K562 (cell line): ENCODE data around the gene PLXDC2. TPM values are rescaled to one million over a fixed set of nuclear protein-coding genes. Genes with fewer than 3 reads are reported as not detected.

Experiments used
- ATAC-seq: fragments of 200-7000 bp; cut with Tn5 transposase; 3 replicates; pipeline ENCODE4 v1.9.1; 2020; ENCODE audit warnings: moderate library complexity
- BruUV-seq: library from RNA; stranded (reverse); fragments of 400-500 nt; replicated peaks from 2 replicates; lab custom pipeline; 2021; lab: Mats Ljungman, UMichigan
- CTCF ChIA-PET: fragments of 300-600 bp; formaldehyde crosslinking; extraction: SDS; loops from one replicate; lab custom pipeline; 2021; ENCODE audit warnings: low intra/inter-chr PET ratio; lab: Yijun Ruan, JAX
- POLR2A ChIA-PET: fragments of 300-600, 350-650 bp; sonication (Branson Sonifier 250); formaldehyde crosslinking; extraction: SDS; loops from one replicate; lab custom pipeline; 2021; ENCODE audit warnings: antibody characterized with exemption, inconsistent platforms; lab: Yijun Ruan, JAX
- DNase-seq, 4 experiments: peaks; one replicate each; pipeline versions ENCODE4 v3.0.0 to v3.0.0-alpha.2; 2011 to 2018; ENCODE audit warnings: low spot score in 3 of 4, mixed read lengths in 3 of 4; ENCODE audit errors: extremely low read depth in 1 of 4
- FAIRE-seq: peaks from 2 replicates; lab custom pipeline; 2011; peaks lifted over from hg19 to GRCh38; lab: Jason Lieb, UNC
- H2AFZ ChIP-seq: 2 replicates; pipeline ENCODE4 v1.6.0; 2011; ENCODE audit warnings: low read depth, low read length, control low read depth, inconsistent platforms
- H3K27ac ChIP-seq: fragments of 200-600 bp; 3 replicates; pipeline ENCODE4 v1.8.0; 2011; ENCODE audit warnings: low read depth, mild to moderate bottlenecking, control low read depth, inconsistent platforms, low read length, moderate library complexity, mixed read lengths; ENCODE audit errors: extremely low read depth
- H3K27me3 ChIP-seq, 2 experiments: fragments of 300-600 bp in 1 of 2; 2 replicates in 1 of 2; 3 replicates in 1 of 2; pipeline versions ENCODE4 v1.6.0 to v1.8.0; 2011; ENCODE audit warnings: inconsistent platforms in 2 of 2, low read length in 2 of 2, mild to moderate bottlenecking in 1 of 2, mixed read lengths in 1 of 2, moderate library complexity in 1 of 2; ENCODE audit not compliant: control insufficient read depth in 2 of 2, insufficient read depth in 2 of 2
- H3K36me3 ChIP-seq: fragments of 300-600 bp; 3 replicates; pipeline ENCODE4 v1.8.0; 2011; ENCODE audit warnings: mild to moderate bottlenecking, low read length, inconsistent platforms; ENCODE audit not compliant: control insufficient read depth, insufficient read depth
- H3K4me1 ChIP-seq, 2 experiments: fragments of 200-600 bp in 1 of 2; replicated peaks in 1 of 2; 2 replicates in 1 of 2; 3 replicates in 1 of 2; pipeline versions ENCODE4 v1.5.1 to v1.8.0; 2011; ENCODE audit warnings: inconsistent platforms in 2 of 2, low read length in 2 of 2, mild to moderate bottlenecking in 1 of 2, mixed read lengths in 1 of 2, moderate library complexity in 1 of 2; ENCODE audit not compliant: control insufficient read depth in 2 of 2, insufficient read depth in 2 of 2
- H3K4me2 ChIP-seq: 2 replicates; pipeline ENCODE4 v1.6.1; 2011; ENCODE audit warnings: low read length, control low read depth, inconsistent platforms, mixed read lengths; ENCODE audit not compliant: insufficient read depth
- H3K4me3 ChIP-seq: fragments of 200-600 bp; sonication (generic), shearing (Covaris generic); 2 replicates; pipeline ENCODE4 v1.5.1; 2016; ENCODE audit warnings: control low read depth, inconsistent platforms
- H3K79me2 ChIP-seq: fragments of 200-600 bp; 3 replicates; pipeline ENCODE4 v1.8.0; 2011; ENCODE audit warnings: low read length, inconsistent platforms; ENCODE audit not compliant: control insufficient read depth, insufficient read depth
- H3K9ac ChIP-seq, 2 experiments: 2 replicates each; pipeline versions ENCODE4 v1.6.0 to v1.6.1; 2011; ENCODE audit warnings: low read depth in 2 of 2, low read length in 2 of 2, control low read depth in 1 of 2, inconsistent platforms in 1 of 2, mild to moderate bottlenecking in 1 of 2, mixed read lengths in 1 of 2; ENCODE audit not compliant: insufficient read depth in 1 of 2
- H3K9me1 ChIP-seq: one replicate; pipeline ENCODE4 v1.6.0; 2011; ENCODE audit warnings: inconsistent platforms, mild to moderate bottlenecking, low read length, moderate library complexity; ENCODE audit not compliant: control insufficient read depth, insufficient read depth
- H3K9me3 ChIP-seq: replicated peaks from 2 replicates; pipeline ENCODE4 v1.5.1; 2011; ENCODE audit warnings: low read depth, low read length, inconsistent platforms; ENCODE audit not compliant: control insufficient read depth, insufficient read depth
- H4K20me1 ChIP-seq: replicated peaks from 2 replicates; pipeline ENCODE4 v1.6.1; 2011; ENCODE audit warnings: low read length, inconsistent platforms, mixed read lengths; ENCODE audit not compliant: control insufficient read depth, insufficient read depth
- CTCFL ChIP-seq: IDR thresholded peaks from 2 replicates; pipeline ENCODE4 v1.6.1; 2011; ENCODE audit warnings: borderline replicate concordance, low read depth, mild to moderate bottlenecking, moderate library complexity, low read length; ENCODE audit not compliant: insufficient read depth, poor library complexity, severe bottlenecking
- E2F8 ChIP-seq: fragments of 450-650 bp; IDR thresholded peaks from 2 replicates; pipeline ENCODE4 v1.7.1; 2018; ENCODE audit warnings: mild to moderate bottlenecking, low read depth; ENCODE audit not compliant: partially characterized antibody
- L3MBTL2 ChIP-seq: fragments of 450-650 bp; IDR thresholded peaks from 2 replicates; pipeline ENCODE4 v1.6.1; 2016; ENCODE audit warnings: mild to moderate bottlenecking, moderate library complexity
- NCOR1 ChIP-seq: fragments of 450-650 bp; IDR thresholded peaks from 2 replicates; pipeline ENCODE4 v1.6.1; 2016; ENCODE audit warnings: mild to moderate bottlenecking, moderate library complexity
- PHF8 ChIP-seq: fragments of 200-600 bp; sonication (generic); IDR thresholded peaks from 2 replicates; pipeline ENCODE4 v1.6.1; 2012; ENCODE audit warnings: mixed run types, mild to moderate bottlenecking, inconsistent platforms, low read length, moderate library complexity, borderline replicate concordance
- RBBP5 ChIP-seq: fragments of 200-600 bp; sonication (generic); IDR thresholded peaks from 2 replicates; pipeline ENCODE4 v1.6.1; 2012; ENCODE audit warnings: borderline replicate concordance, mild to moderate bottlenecking, low read length, control low read depth, inconsistent platforms; ENCODE audit not compliant: insufficient read depth, poor library complexity, severe bottlenecking
- SMARCE1 ChIP-seq: fragments of 450-650 bp; IDR thresholded peaks from 2 replicates; pipeline ENCODE4 v1.7.1; 2016; ENCODE audit warnings: mild to moderate bottlenecking
- SREBF2 ChIP-seq: sonication (generic); formaldehyde crosslinking; IDR thresholded peaks from 2 replicates; pipeline ENCODE4 v1.4.0; 2020; ENCODE audit warnings: mild to moderate bottlenecking, missing genetic modification reagents
- TCFL5 ChIP-seq: fragments of 250-450 bp; sonication (Bioruptor Pico); conservative IDR thresholded peaks from 2 replicates; pipeline ENCODE4 v1.6.1; 2021; ENCODE audit warnings: mild to moderate bottlenecking, moderate library complexity, matching md5 sums
- ZNF239 ChIP-seq: fragments of 250-450 bp; sonication (Bioruptor Pico); IDR thresholded peaks from 2 replicates; pipeline ENCODE4 v1.4.0; 2020; ENCODE audit warnings: mild to moderate bottlenecking
- ZNF253 ChIP-seq: fragments of 250-450 bp; sonication (Bioruptor Pico); conservative IDR thresholded peaks from 2 replicates; pipeline ENCODE4 v1.6.1; 2021; ENCODE audit warnings: mild to moderate bottlenecking
- ZNF436 ChIP-seq: fragments of 250-450, 450-650 bp; sonication (Bioruptor Pico); formaldehyde crosslinking; IDR thresholded peaks from 2 replicates; pipeline ENCODE4 v1.7.0; 2020; ENCODE audit warnings: mild to moderate bottlenecking
- WGBS: fragments of 100-300 bp; shearing (Covaris generic); methylation state at CpG from one replicate; pipeline ENCODE4 v1.1.6; 2016; ENCODE audit warnings: low coverage, mixed read lengths; ENCODE audit not compliant: insufficient coverage; ENCODE audit errors: missing lambda C conversion rate; 5-methylcytosine and 5-hydroxymethylcytosine counted together
- in situ Hi-C: fragments of 300-500 bp; cut with MboI; formaldehyde crosslinking; loops from 4 replicates; pipeline ENCODE4 v1.15.0; 2018; ENCODE audit warnings: inconsistent platforms, mixed read lengths
- intact Hi-C: fragments of 100-400 bp; cut with micrococcal nuclease; formaldehyde crosslinking; loops from 2 replicates; pipeline ENCODE4 v1.14.2; 2022
- polyA plus RNA-seq, 8 experiments: library from polyadenylated mRNA; depleted of rRNA in 4 of 8; stranded (reverse) in 5 of 8; unstranded in 3 of 8; fragments of >200 nt; fragmentation: Nextera tagmentation in 2 of 8; fragmentation: Illumina TruSeq in 1 of 8; extraction: Ambion mirVana in 2 of 8; extraction: Trizol in 1 of 8; gene quantifications; 2 replicates each; pipeline versions ENCODE4 v1.2.1 to v1.2.3, GENCODE V29; 2011 to 2014; ENCODE audit warnings: inconsistent platforms in 1 of 8, missing spikeins in 1 of 8
- total RNA-seq, 7 experiments: library from RNA; depleted of rRNA in 6 of 7; stranded (reverse); fragments of >200 nt in 6 of 7; fragmentation: Illumina TruSeq in 2 of 7; extraction: Trizol in 2 of 7; gene quantifications; 2 replicates each; pipeline versions ENCODE4 v1.2.1 to v1.2.3, GENCODE V29; 2011 to 2021; ENCODE audit warnings: low replicate concordance in 1 of 7
- TF ChIP-seq, protein P1 (sequence below): sonication (generic); formaldehyde crosslinking; IDR thresholded peaks from 2 replicates; pipeline ENCODE4 v1.8.0; 2023; ENCODE audit warnings: mild to moderate bottlenecking, missing genetic modification reagents

PLXDC2 gene
- total and polyA plus RNA-seq, 9 of the 15 experiments (the other 6 are each of a cell fraction or from before 2014, with no cell fraction given): 0.01 to 0.33 (median 0.10) TPM; not detected in 3

DNA sequence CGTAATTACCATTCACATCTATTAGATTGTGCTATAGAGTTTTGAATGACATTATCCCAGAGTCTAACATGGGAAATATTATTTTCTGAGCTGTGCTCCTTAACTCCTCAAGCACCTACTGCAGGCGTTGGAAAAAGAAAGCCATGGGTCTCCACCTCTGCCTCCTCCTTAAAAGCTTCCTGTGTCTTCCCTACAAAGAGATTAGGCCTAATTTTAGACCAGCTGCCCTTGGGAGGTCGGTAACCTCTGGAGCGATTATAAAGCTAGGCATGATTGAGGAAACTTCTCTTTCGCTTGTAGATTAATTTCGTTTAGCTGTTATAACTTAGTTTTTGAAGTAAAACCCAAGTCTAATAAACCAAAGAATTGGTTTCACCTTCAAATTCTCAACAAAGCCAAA lies 75.2 kb downstream of the PLXDC2 start:
- Histone ChIP-seq H3K9me1 (no peaks in the 10 kb centered on the region), H3K4me1 (no peaks in the 10 kb centered on the region), H4K20me1 (no peaks in the 10 kb centered on the region), H3K27ac (no peak overlapping the region), H3K27me3 (no peaks in the 10 kb centered on the region), H3K4me2 (no peak overlapping the region), H3K9ac (no peak overlapping the region), H3K79me2 (no peaks in the 10 kb centered on the region), H3K4me3 (no peak overlapping the region), H3K9me3 (no peaks in the 10 kb centered on the region), H2AFZ (no peak overlapping the region), H3K36me3 (no peaks in the 10 kb centered on the region)
- 0% methylated on average over 6 of the region's 6 CpGs for WGBS
- intact Hi-C loops (no loop called here), in situ Hi-C loops (no loop called here)
- ChIA-PET POLR2A (no interaction called here), CTCF (no interaction called here)
- FAIRE-seq (no peak), ATAC-seq (no peak), DNase-seq (no peak)
- BruUV-seq: no TSS peak
- no peak for TF ChIP-seq L3MBTL2
- no peak for TF ChIP-seq SMARCE1
- TF ChIP-seq, protein P1, sequence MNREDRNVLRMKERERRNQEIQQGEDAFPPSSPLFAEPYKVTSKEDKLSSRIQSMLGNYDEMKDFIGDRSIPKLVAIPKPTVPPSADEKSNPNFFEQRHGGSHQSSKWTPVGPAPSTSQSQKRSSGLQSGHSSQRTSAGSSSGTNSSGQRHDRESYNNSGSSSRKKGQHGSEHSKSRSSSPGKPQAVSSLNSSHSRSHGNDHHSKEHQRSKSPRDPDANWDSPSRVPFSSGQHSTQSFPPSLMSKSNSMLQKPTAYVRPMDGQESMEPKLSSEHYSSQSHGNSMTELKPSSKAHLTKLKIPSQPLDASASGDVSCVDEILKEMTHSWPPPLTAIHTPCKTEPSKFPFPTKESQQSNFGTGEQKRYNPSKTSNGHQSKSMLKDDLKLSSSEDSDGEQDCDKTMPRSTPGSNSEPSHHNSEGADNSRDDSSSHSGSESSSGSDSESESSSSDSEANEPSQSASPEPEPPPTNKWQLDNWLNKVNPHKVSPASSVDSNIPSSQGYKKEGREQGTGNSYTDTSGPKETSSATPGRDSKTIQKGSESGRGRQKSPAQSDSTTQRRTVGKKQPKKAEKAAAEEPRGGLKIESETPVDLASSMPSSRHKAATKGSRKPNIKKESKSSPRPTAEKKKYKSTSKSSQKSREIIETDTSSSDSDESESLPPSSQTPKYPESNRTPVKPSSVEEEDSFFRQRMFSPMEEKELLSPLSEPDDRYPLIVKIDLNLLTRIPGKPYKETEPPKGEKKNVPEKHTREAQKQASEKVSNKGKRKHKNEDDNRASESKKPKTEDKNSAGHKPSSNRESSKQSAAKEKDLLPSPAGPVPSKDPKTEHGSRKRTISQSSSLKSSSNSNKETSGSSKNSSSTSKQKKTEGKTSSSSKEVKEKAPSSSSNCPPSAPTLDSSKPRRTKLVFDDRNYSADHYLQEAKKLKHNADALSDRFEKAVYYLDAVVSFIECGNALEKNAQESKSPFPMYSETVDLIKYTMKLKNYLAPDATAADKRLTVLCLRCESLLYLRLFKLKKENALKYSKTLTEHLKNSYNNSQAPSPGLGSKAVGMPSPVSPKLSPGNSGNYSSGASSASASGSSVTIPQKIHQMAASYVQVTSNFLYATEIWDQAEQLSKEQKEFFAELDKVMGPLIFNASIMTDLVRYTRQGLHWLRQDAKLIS (CRISPR knock-in tag): no peak
- TF ChIP-seq TCFL5 (CRISPR knock-in tag): no peak
- TF ChIP-seq NCOR1: no peak
- no peak for TF ChIP-seq SREBF2 (CRISPR knock-in tag)
- TF ChIP-seq ZNF239 (CRISPR knock-in tag): no peak
- TF ChIP-seq CTCFL: no peak
- no peak for TF ChIP-seq RBBP5
- no peak for TF ChIP-seq PHF8
- TF ChIP-seq E2F8: no peak
- no peak for TF ChIP-seq ZNF436 (CRISPR knock-in tag)
- TF ChIP-seq ZNF253: no peak
